Iris pigment epithelial cell (primary cell): ENCODE data around the gene HERC2.
"Not testable (repeated sequence)": the region's sequence is repeated elsewhere in the genome, so short reads cannot be mapped to it uniquely, and the experiment has no call there.

Source experiments
- DNase-seq: peaks from one replicate; pipeline ENCODE4 v3.0.0-alpha.2; 2011; ENCODE audit warnings: low read depth

HERC2 gene

GRCh38 chr15:28281876-28282275 is 40.1 kb downstream of the HERC2 start:
- DNase-seq: no peak

GRCh38 chr15:28274635-28275034 is 47.3 kb downstream of the HERC2 start:
- DNase-seq: no peak

- no peak for DNase-seq
Observed at GRCh38 chr15:28273873-28274610, 47.9 kb downstream of the HERC2 start.

- peak; percentile 62 for DNase-seq
Observed at GRCh38 chr15:28273468-28273867, 48.5 kb downstream of the HERC2 start.

- DNase-seq: no peak
Observed at GRCh38 chr15:28272587-28272986, 49.4 kb downstream of the HERC2 start.

- no peak for DNase-seq
Observed at GRCh38 chr15:28271697-28272260, 50.2 kb downstream of the HERC2 start.

- no peak for DNase-seq
Observed at GRCh38 chr15:28269097-28269496, 52.9 kb downstream of the HERC2 start.

DNA sequence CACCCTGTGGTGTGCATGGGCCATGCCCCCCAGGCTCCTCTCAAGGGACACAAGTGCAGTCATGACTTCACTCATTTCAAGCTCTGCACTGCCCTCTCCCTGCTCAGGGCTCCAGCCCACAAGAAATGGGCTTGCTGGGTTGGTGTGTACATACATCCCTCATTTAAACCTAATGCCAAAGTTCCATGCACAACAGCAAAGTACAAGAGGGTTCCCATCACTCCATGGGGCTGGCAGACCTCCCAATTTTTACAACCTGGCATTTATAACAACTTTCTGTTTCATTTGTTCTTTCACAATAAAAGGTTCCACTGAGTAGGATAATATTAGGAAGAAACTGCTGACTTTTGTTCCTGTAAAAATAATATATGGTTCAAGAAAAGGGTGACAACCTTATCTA is 54.3 kb downstream of the HERC2 start:
- DNase-seq: no peak

- DNase-seq: no peak
Observed at GRCh38 chr15:28265334-28266019, 56.5 kb downstream of the HERC2 start.

DNA sequence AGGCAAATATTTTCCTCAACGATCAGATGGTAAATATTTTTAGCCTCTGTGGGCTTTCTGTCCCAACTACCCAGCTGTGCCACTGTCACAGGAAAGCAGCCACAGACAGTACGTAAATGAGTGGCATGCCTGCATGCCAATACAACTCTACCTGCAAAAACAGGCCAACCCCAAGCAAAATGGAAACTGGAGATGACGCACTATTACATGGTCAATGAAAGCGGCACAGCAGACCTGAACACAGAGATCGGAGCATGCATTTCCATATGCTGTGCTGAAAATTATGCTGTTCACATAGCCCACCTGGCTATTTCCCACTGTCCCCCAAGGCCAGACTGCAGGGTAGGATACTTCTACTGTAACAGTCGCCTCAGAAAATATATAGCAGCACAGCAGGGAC is 57.8 kb downstream of the HERC2 start:
- no peak for DNase-seq

DNA sequence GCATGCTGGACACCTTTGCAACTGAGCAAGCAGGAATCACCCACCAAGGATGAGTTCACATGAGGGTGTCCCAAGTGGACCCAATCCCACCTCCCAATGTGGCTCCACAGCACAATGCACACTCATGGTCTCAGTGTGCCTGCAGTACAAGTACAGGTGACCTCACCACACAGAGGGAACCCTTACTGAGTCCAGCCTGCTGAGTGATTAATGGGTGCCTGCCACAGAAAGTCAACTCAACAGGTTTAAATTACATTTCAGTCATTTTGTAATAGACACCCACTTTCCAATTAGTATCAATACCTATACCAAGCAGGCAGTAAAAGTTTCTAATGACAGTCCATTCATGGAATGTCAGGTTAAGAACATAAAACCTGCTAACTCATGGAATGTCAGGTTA is 59.5 kb downstream of the HERC2 start:
- no peak for DNase-seq

DNA sequence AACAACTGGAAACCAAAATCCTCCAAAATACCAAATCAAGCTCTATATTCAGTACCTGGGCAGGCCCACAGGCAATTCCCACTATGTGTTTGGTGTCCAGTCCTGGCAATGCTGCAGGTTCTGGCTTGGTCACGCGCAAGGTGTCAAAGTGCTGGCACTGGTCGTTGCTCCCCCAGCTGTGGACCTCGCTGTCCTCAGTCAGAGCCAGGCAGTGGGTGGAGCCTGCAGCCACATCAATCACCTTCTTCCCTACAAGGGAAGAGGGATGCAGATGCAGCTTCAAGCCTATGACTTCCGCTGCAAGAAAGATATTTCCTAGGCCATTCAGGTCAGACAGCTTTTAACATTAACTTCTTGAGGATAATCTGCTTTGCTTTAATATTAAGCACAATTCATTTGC is 61.3 kb downstream of the HERC2 start:
- peak; percentile 3 for DNase-seq

DNA sequence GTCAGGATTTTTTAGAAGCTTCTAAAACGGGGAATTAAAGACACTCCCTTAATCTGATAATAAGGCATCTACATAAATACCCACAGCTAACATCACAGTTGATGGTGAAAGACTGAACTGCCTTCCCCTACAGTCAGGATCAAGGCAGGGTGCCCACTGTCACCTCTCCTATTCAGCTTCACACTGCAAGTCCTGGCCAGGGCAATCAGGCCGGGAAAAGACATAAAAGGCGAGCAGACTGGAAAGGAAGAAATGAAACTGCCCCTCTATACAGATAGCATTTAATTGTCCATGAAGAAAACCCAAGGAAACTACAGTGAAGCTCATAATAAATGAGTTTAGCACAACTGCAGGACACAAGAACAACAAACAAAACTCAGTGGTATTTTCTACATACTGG is 61.7 kb downstream of the HERC2 start:
- no peak for DNase-seq

- no peak for DNase-seq
Observed at GRCh38 chr15:28255965-28256364, 66.0 kb downstream of the HERC2 start.

GRCh38 chr15:28252831-28253230 is 69.1 kb downstream of the HERC2 start:
- no peak for DNase-seq

GRCh38 chr15:28246605-28247004 is 75.4 kb downstream of the HERC2 start:
- no peak for DNase-seq

GRCh38 chr15:28243901-28244300 is 78.1 kb downstream of the HERC2 start:
- no peak for DNase-seq

DNA sequence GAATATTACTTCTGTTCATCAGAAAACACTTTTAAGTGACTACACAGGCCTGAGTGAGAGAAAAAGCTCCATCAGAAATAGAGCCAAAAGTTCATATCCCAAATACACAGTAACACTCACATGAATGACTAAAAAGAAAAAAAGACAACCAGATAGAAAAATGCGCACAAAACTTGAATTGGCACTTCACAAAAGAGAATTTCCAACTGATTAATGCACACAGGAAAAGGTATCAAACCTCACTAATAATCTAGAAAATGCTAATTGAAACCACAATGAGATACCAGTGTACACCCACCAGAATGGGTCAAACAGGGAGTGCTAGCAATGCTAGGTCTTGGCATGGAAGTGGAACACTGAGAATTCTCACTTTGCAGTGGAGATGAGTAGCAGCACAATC is 78.6 kb downstream of the HERC2 start:
- no peak for DNase-seq

DNA sequence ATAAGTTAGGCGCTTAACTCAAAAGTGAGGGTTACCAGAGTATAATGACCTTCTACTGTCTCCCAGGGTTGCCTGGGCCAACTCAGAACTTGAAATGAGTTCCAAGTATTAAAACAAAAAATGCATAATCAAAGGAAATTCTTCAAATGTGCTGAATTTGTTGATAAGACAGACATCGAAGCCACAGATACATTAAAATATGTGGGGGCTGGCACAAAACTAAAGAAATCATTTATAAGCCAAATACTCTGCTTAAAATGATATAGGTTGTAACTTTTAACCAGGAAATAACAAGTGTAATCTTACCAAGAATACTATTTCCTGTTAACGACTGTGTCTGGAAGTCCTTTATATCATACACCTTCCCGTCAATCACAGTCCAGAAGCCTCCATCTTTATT is 83.7 kb downstream of the HERC2 start:
- not testable (repeated sequence) for DNase-seq

GRCh38 chr15:28231743-28232142 is 90.2 kb downstream of the HERC2 start:
- DNase-seq: not testable (repeated sequence)

DNA sequence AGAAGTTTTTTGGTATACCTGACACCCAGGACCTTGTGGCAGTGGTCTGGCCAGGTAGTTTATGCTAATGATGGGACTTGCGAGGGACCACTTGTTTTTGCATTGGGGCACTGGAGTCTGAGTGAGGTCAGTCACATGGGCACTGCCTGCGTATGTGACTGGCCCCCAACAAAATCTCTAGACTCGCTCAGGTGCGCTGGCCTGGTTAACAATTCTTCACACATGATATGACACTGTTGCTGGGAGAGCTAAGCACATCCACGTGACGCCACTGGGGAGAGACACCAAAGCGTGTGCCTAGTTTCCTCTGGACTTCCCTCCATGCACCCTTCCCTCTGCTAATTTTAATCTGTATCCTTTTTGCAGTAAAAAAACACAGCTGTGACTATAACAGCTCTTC is 90.6 kb downstream of the HERC2 start:
- DNase-seq: not testable (repeated sequence)

DNA sequence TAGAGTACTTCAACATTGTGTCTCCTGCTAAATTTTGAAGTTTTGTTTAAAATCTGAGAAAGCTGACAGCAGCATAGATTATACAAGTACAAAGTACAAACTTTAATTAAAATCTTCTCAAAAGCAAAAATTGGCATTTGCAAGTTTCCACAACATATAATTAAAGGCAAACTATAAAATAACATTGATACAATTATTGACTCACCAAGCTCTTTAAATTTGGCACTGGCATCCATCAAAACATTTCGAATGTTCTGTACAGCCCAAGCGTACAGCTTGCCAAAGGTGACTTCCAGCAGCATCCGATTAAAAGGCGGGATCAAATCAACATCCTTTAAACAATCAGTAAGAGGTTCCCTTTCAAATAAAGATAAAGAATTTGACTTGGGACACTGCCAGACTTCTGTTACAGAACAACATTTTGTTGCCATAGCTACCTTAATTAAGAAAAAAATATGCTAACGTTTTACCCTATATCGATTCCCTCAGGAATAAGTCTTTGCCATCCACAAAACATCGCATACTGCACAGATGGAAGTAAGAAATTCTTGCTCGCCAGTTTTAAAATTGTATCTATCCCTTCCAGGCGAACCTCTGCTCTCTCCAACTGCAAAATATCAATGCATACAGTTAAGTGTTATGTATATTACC is 92.9 kb downstream of the HERC2 start:
- DNase-seq: not testable (repeated sequence)

DNA sequence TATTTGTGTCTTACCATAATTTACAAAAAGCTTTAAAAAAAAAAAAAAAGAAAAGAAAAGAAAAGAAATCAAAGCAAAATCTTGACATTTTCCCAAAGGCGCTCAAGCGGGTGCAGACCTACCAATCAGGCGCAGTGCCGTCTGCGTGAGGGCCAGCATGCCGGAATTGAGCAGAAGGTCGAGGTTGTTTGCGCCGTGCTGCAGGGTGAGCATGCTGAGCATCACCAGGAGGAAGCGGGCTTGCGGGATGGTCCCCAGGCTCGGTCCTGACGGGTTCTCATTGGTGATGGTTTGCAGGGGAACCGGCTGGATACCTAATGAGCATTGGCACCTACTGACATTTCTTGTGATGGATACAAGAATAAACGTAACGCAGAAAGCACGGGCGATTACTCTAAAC is 93.9 kb downstream of the HERC2 start:
- no peak for DNase-seq
